Activated naive CD8-positive, alpha-beta T cell treated with anti-CD3 and anti-CD28 coated beads, Interleukin-2, amount 10 ng/mL, durations not matched to agents 7 days and 5 days (primary cell): ENCODE results near the gene GBA3. TPM values are rescaled to one million over a fixed set of nuclear protein-coding genes. Genes with fewer than 3 reads are reported as not detected.

Experiments used
- ATAC-seq: fragments of 150-1000 bp; cut with Tn5 transposase; one replicate; pipeline ENCODE4 v1.10.0; 2021; ENCODE audit warnings: low read depth, moderate library complexity
- POLR2A ChIA-PET: fragments of 350-600 bp; sonication (Branson Sonifier 250); formaldehyde crosslinking; loops from one replicate; lab custom pipeline; 2021; ENCODE audit warnings: antibody characterized with exemption; lab: Charles Lee
- DNase-seq: peaks from one replicate; pipeline ENCODE4 v3.0.0; 2021
- H3K27ac Mint-ChIP-seq: one replicate; pipeline ENCODE4 v1.8.0; 2022; ENCODE audit warnings: mild to moderate bottlenecking, mixed read lengths
- H3K27me3 Mint-ChIP-seq: one replicate; pipeline ENCODE4 v1.8.0; 2022; ENCODE audit warnings: mild to moderate bottlenecking, moderate library complexity, mixed read lengths
- H3K36me3 Mint-ChIP-seq: one replicate; pipeline ENCODE4 v1.8.0; 2021; ENCODE audit warnings: mild to moderate bottlenecking, mixed read lengths
- H3K4me1 Mint-ChIP-seq: one replicate; pipeline ENCODE4 v1.8.0; 2021; ENCODE audit warnings: mixed read lengths
- H3K4me3 Mint-ChIP-seq: one replicate; pipeline ENCODE4 v1.8.0; 2022; ENCODE audit warnings: mild to moderate bottlenecking, moderate library complexity, mixed read lengths
- H3K9me3 Mint-ChIP-seq: one replicate; pipeline ENCODE4 v1.8.0; 2021; ENCODE audit warnings: mixed read lengths
- total RNA-seq, 2 experiments: library from RNA; stranded (reverse); gene quantifications; one replicate each; pipeline ENCODE4 v1.2.3, GENCODE V29; 2021

Gene GBA3
- total RNA-seq, 2 experiments from 2014 or later = not detected

DNA sequence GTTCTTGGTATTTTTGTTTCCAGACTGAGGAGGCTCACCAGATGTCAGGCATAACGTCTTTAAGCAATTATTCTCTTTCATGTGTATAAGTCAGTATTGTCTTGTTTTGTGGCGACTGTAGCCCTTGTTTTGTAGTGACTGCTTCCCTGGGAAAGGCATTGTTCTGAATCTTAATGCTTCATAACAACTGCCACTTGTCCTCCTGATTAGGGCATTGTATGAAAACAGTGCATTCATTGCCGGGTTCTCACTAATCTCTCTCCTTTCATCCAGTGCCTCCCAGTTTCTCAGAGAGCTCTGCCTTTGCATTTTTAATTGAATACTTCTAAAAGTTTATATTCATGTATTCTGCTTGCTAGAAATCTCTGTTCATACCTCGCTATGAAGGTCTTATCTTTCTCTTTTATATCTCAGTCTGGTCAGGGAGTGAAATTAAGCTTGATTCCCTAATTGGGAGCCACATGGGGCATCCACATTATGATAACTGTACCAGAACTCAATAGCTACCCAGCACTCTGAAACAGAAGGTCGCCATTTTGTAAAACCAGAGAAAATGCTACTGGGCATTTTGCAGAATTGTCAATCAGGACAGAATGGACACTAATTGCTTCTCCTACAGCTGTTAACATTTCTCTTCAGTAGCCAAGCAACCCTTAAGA lies 149.8 kb downstream of the GBA3 start:
- no peaks in the 10 kb centered on the region for H3K9me3 Mint-ChIP-seq
- H3K27me3 Mint-ChIP-seq = no peaks in the 10 kb centered on the region
- POLR2A ChIA-PET = no interaction called here
- no peak for ATAC-seq
- DNase-seq = no peak
- H3K36me3 Mint-ChIP-seq = no peaks in the 10 kb centered on the region
- H3K4me3 Mint-ChIP-seq = no peak overlapping the region
- H3K27ac Mint-ChIP-seq = no peak overlapping the region
- H3K4me1 Mint-ChIP-seq = no peaks in the 10 kb centered on the region

DNA sequence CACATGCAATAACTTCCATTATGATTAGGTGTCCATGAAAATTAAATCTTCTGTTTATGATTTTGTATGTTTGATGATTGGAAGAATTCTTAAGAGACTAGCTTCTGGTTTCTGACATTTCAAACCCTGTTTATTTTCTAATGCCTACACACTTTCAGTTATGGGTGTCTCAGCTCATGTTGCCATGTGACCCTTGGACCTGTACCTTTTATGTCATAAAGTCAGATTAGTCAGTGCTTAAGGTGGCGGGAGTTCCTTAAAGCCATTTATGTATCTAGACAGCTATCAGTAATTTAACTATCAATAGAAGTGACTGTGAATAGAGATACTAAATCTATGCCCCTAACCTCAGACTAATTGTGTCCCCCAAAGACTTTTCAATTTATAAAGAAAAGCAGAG lies 155.6 kb downstream of the GBA3 start:
- Mint-ChIP-seq H3K4me1 (no peaks in the 10 kb centered on the region), H3K36me3 (no peaks in the 10 kb centered on the region), H3K27me3 (no peaks in the 10 kb centered on the region), H3K9me3 (no peaks in the 10 kb centered on the region), H3K27ac (no peak overlapping the region), H3K4me3 (no peak overlapping the region)
- DNase-seq (no peak), ATAC-seq (no peak)
- POLR2A ChIA-PET = no interaction called here

DNA sequence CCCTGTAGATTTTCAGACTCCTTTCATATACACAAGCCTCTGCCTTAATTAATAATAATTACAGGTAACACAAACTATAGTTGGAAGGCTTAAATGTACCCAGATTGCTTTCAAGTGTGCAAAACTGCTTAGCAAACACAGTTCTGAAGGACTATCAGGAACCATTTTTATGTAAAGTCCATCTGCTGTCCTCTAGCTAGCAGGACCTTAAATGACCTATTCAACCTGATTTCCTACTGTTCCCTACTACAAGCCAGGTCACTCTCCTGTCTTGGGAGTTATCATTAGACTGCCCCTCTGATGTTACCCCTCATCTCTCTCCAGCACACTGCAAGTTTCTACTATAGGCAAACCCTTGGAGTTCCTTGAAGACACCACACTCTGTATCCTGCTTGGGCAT lies 157.3 kb downstream of the GBA3 start:
- POLR2A ChIA-PET = no interaction called here
- DNase-seq (no peak), ATAC-seq (no peak)
- Mint-ChIP-seq H3K4me3 (no peak overlapping the region), H3K36me3 (no peaks in the 10 kb centered on the region), H3K27ac (no peak overlapping the region), H3K27me3 (peaks cover 2% of the 10 kb centered on the region), H3K9me3 (no peaks in the 10 kb centered on the region), H3K4me1 (no peaks in the 10 kb centered on the region)

DNA sequence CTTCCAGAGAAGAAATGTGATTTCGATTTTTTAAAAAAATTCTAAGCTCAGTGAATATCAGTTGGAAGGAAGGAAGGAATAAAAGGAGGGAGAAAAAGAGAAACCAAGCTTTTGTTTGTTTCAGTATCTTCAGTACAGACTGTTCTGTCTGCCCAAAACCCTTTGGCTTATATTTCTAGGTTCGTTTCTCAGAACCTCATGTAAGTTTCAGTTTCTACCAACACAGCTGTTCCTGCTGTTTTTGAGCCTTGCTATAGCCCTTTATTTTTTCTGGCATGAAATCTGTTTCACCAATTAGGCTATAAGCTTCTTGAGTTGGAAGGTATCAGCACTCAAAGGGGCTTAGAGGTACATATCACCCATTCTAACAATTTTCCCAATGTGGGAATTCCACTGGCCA lies 157.9 kb downstream of the GBA3 start:
- DNase-seq (no peak), ATAC-seq (no peak)
- Mint-ChIP-seq H3K9me3 (no peaks in the 10 kb centered on the region), H3K4me1 (no peaks in the 10 kb centered on the region), H3K4me3 (no peak overlapping the region), H3K36me3 (no peaks in the 10 kb centered on the region), H3K27me3 (peaks cover 2% of the 10 kb centered on the region), H3K27ac (no peak overlapping the region)
- POLR2A ChIA-PET = no interaction called here

DNA sequence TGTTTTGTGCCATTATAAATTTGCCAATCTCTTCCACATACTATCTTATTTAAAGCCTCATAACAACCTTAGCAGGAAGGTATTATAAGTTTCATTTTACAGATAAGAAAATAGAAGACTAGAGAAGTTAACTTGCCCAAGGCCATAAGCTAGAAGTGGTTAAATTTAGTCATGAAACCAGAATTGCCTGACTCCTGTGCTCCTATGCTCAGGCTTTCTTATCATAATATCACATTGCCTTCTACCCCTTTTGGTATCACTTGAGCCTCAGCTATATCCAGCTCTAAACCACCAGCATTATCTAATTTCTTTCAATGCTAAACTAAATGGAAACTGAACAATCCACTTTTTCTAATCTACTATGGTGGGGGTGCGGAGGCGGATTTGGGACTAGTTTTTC lies 164.7 kb downstream of the GBA3 start:
- Mint-ChIP-seq H3K27ac (no peak overlapping the region), H3K9me3 (no peaks in the 10 kb centered on the region), H3K27me3 (peaks cover 2% of the 10 kb centered on the region)

DNA sequence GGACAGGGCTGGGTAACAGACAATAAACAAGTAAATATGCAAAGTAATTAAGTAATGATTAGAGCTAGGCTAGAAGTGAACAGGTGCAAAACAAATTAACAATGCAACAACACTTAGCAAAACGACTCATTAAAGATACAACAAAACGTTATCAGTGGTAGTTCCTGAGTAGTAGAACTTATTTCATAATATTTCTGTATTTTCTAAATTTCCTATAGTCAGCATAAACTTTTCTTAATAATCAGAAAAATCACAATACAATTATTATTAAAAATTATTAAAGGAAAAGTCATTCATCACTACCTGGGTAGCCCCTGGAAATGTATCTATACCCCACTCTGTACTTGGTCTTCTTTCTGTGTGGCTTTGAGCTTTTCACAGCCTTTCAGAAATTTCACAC lies 166.6 kb downstream of the GBA3 start:
- Mint-ChIP-seq H3K27me3 (no peaks in the 10 kb centered on the region), H3K27ac (no peak overlapping the region), H3K4me3 (no peak overlapping the region), H3K4me1 (no peaks in the 10 kb centered on the region), H3K36me3 (no peaks in the 10 kb centered on the region), H3K9me3 (no peaks in the 10 kb centered on the region)
- ATAC-seq (no peak), DNase-seq (no peak)
- POLR2A ChIA-PET = no interaction called here

More for the DNA sequence above, 164.7 kb downstream of the GBA3 start:
- no peaks in the 10 kb centered on the region for H3K4me1 Mint-ChIP-seq
- no peak for ATAC-seq
- DNase-seq = no peak
- no peaks in the 10 kb centered on the region for H3K36me3 Mint-ChIP-seq
- H3K4me3 Mint-ChIP-seq = no peak overlapping the region
- POLR2A ChIA-PET = no interaction called here

Other genes starting within 250 kb of the GBA3 start
- gene ADGRA3, start 176.9 kb upstream of the GBA3 start, total RNA-seq = 1 to 10 TPM in 1 of 2 experiments, under 1 TPM in 1; 0.99 to 1.3 TPM